GM18498 (cell line): ENCODE results near the gene PRELID1.
"Not testable (repeated sequence)": the region's sequence is repeated elsewhere in the genome, so short reads cannot be mapped to it uniquely, and the experiment has no call there.

Experiments
- ATAC-seq: cut with Tn5 transposase; IDR thresholded peaks from one replicate; pipeline ENCODE4 v1.9.1; 2021; ENCODE audit warnings: mild to moderate bottlenecking, moderate library complexity; ENCODE audit not compliant: unreplicated experiment

The PRELID1 gene

GRCh38 chr5:177303121-177303924, at the start of gene PRELID1, which contains the start of gene RAB24:
Gene PRELID1, plus strand, starts transcription at chr5:177303799. Its CDS starts 187 bp downstream, at chr5:177303986.
Gene RAB24, minus strand, starts transcription at chr5:177303719. Its CDS starts 431 bp downstream, at chr5:177303288.
- peak; percentile 68 for ATAC-seq

GRCh38 chr5:177256296-177256695, 47.3 kb upstream of the PRELID1 start:
- no peak for ATAC-seq

- not testable (repeated sequence) for ATAC-seq
Observed at GRCh38 chr5:177258711-177259110, 44.9 kb upstream of the PRELID1 start.

GRCh38 chr5:177260961-177261360, 42.6 kb upstream of the PRELID1 start:
- no peak for ATAC-seq

- ATAC-seq, result no peak
Observed at GRCh38 chr5:177261510-177261909, 42.1 kb upstream of the PRELID1 start.

- no peak for ATAC-seq
Observed at GRCh38 chr5:177264178-177264577, 39.4 kb upstream of the PRELID1 start.

GRCh38 chr5:177265395-177265794, 38.2 kb upstream of the PRELID1 start:
- no peak for ATAC-seq

- ATAC-seq, result no peak
Observed at GRCh38 chr5:177269232-177269895, 34.2 kb upstream of the PRELID1 start.

GRCh38 chr5:177269976-177270375, 33.6 kb upstream of the PRELID1 start:
- ATAC-seq, result no peak

GRCh38 chr5:177270653-177271052, 32.9 kb upstream of the PRELID1 start:
- ATAC-seq, result no peak

GRCh38 chr5:177271113-177271512, 32.5 kb upstream of the PRELID1 start:
- ATAC-seq, result no peak

- ATAC-seq, result no peak
Observed at GRCh38 chr5:177275883-177276282, 27.7 kb upstream of the PRELID1 start.

- no peak for ATAC-seq
Observed at GRCh38 chr5:177276886-177277285, 26.7 kb upstream of the PRELID1 start.

- ATAC-seq, result no peak
Observed at GRCh38 chr5:177288191-177288590, 15.4 kb upstream of the PRELID1 start.

- peak; percentile 46 for ATAC-seq
Observed at GRCh38 chr5:177290816-177291596, 12.6 kb upstream of the PRELID1 start.

GRCh38 chr5:177291735-177292134, 11.9 kb upstream of the PRELID1 start:
- ATAC-seq, result no peak

GRCh38 chr5:177293819-177294581, 9.6 kb upstream of the PRELID1 start:
- no peak for ATAC-seq

GRCh38 chr5:177294632-177295031, 9.0 kb upstream of the PRELID1 start:
- ATAC-seq, result no peak

GRCh38 chr5:177295924-177296323, 7.7 kb upstream of the PRELID1 start:
- ATAC-seq, result no peak

- no peak for ATAC-seq
Observed at GRCh38 chr5:177296581-177296980, 7.0 kb upstream of the PRELID1 start.

GRCh38 chr5:177297922-177298321, 5.7 kb upstream of the PRELID1 start:
- no peak for ATAC-seq
